HG03442 (cell line): Measurements from ENCODE around the gene MYO1B.

ENCODE experiments used
- ATAC-seq: cut with Tn5 transposase; IDR thresholded peaks from one replicate; pipeline ENCODE4 v1.9.1; 2021; ENCODE audit warnings: mild to moderate bottlenecking, moderate library complexity; ENCODE audit not compliant: unreplicated experiment

Gene MYO1B

GRCh38 chr2:191318037-191318728 is 73.0 kb downstream of the MYO1B start:
- ATAC-seq: no peak

GRCh38 chr2:191318729-191319078 is 73.5 kb downstream of the MYO1B start:
- ATAC-seq: no peak

- ATAC-seq: no peak
Measured at GRCh38 chr2:191319186-191319585, 74.0 kb downstream of the MYO1B start.

GRCh38 chr2:191320881-191321280 is 75.7 kb downstream of the MYO1B start:
- no peak for ATAC-seq

GRCh38 chr2:191321861-191322662 is 76.9 kb downstream of the MYO1B start:
- ATAC-seq: peak; percentile 86

- ATAC-seq: no peak
Measured at GRCh38 chr2:191322828-191323506, 77.8 kb downstream of the MYO1B start.

- no peak for ATAC-seq
Measured at GRCh38 chr2:191325651-191326365, 80.6 kb downstream of the MYO1B start.

GRCh38 chr2:191327484-191327883 is 82.3 kb downstream of the MYO1B start:
- no peak for ATAC-seq

GRCh38 chr2:191328150-191328809 is 83.1 kb downstream of the MYO1B start:
- no peak for ATAC-seq

GRCh38 chr2:191329841-191330240 is 84.6 kb downstream of the MYO1B start:
- ATAC-seq: no peak

- no peak for ATAC-seq
Measured at GRCh38 chr2:191333911-191334357, 88.7 kb downstream of the MYO1B start.

- ATAC-seq: no peak
Measured at GRCh38 chr2:191335875-191336464, 90.8 kb downstream of the MYO1B start.

GRCh38 chr2:191341436-191341835 is 96.2 kb downstream of the MYO1B start:
- no peak for ATAC-seq

GRCh38 chr2:191343796-191344338 is 98.7 kb downstream of the MYO1B start:
- no peak for ATAC-seq

- ATAC-seq: no peak
Measured at GRCh38 chr2:191345788-191346187, 100.6 kb downstream of the MYO1B start.

- no peak for ATAC-seq
Measured at GRCh38 chr2:191347154-191347553, 102.0 kb downstream of the MYO1B start.

GRCh38 chr2:191347881-191348280 is 102.7 kb downstream of the MYO1B start:
- ATAC-seq: no peak

GRCh38 chr2:191349990-191350389 is 104.8 kb downstream of the MYO1B start:
- no peak for ATAC-seq

GRCh38 chr2:191350826-191351225 is 105.6 kb downstream of the MYO1B start:
- ATAC-seq: no peak

GRCh38 chr2:191351298-191351697 is 106.1 kb downstream of the MYO1B start:
- no peak for ATAC-seq
